Brain microvascular endothelial cell (primary cell): ENCODE results near the gene TLR5.

Experiments
- DNase-seq: peaks from one replicate; pipeline ENCODE4 v3.0.0-alpha.2; 2020
- H3K27ac ChIP-seq: fragments of 250-450 bp; sonication (Bioruptor Pico); 2 replicates; pipeline ENCODE4 v1.5.1; 2020; ENCODE audit warnings: mild to moderate bottlenecking, moderate library complexity
- H3K27me3 ChIP-seq: fragments of 250-450 bp; sonication (Bioruptor Pico); replicated peaks from 2 replicates; pipeline ENCODE4 v1.5.1; 2020; ENCODE audit warnings: mild to moderate bottlenecking
- H3K36me3 ChIP-seq: fragments of 250-450 bp; sonication (Bioruptor Pico); replicated peaks from 2 replicates; pipeline ENCODE4 v1.5.1; 2020; ENCODE audit warnings: mild to moderate bottlenecking
- H3K4me3 ChIP-seq: 2 replicates; pipeline ENCODE4 v1.5.1; 2011; ENCODE audit warnings: low read depth, mild to moderate bottlenecking, control low read depth, low read length, moderate library complexity
- in situ Hi-C: cut with HindIII; loops from 2 replicates; pipeline ENCODE4 v1.10.0; 2017; ENCODE audit warnings: low sequenced_read_pairs, low pct_ligation_motif_present
- TF ChIP-seq, protein P1 (sequence below): IDR thresholded peaks from 2 replicates; pipeline ENCODE4 v1.5.1; 2011; ENCODE audit warnings: low read depth, mild to moderate bottlenecking, moderate library complexity, low read length, control low read depth, inconsistent platforms; ENCODE audit errors: missing control alignments

The TLR5 gene

DNA sequence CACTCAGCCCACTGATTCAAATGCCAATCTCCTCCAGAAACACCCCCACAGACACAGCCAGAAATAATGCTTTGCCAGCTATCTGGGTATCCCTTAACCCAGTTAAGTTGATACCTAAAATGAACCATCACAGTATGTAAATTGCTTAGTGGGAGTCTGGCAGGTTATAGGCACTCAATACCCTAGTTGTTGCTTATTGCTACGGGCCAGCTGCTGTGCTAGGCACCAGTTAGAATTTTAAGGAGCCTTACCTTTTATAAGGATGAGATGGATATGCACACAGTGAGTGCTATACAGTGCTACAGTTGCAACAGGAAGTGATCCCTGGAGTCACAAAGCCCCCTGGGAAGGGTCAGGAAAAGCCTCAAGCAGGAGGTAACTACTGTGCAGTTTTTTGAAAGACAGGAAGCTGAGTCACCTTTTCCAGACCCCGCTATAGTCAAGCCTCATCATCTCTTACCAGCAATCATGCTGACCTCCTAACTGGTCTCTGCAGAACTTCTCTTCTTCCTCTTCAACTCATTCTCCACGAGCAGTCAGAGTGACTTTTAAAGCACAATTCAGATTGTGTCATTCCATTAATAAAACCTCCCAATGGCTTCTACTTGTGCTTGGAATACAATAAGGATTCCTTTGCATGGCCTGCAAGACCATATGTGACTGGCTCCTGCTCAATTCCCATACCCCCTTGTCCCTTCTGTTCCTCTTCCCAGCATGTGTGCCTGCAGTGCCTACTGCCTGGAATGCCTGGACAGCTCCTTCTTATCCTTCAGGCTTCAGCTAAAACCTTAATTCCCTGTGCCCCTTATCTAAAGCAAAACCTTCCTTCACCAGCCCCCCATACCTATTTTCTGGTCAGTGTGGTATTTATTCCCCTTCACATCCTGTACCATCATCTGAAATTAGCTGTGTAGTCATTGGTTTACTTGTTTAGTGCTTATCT is 10.4 kb upstream of the TLR5 start:
- Histone ChIP-seq H3K27me3 (no peaks in the 10 kb centered on the region), H3K4me3 (no peak overlapping the region), H3K36me3 (no peaks in the 10 kb centered on the region), H3K27ac (no peak overlapping the region)
- peak; percentile 32 for DNase-seq
- TF ChIP-seq, protein P1, sequence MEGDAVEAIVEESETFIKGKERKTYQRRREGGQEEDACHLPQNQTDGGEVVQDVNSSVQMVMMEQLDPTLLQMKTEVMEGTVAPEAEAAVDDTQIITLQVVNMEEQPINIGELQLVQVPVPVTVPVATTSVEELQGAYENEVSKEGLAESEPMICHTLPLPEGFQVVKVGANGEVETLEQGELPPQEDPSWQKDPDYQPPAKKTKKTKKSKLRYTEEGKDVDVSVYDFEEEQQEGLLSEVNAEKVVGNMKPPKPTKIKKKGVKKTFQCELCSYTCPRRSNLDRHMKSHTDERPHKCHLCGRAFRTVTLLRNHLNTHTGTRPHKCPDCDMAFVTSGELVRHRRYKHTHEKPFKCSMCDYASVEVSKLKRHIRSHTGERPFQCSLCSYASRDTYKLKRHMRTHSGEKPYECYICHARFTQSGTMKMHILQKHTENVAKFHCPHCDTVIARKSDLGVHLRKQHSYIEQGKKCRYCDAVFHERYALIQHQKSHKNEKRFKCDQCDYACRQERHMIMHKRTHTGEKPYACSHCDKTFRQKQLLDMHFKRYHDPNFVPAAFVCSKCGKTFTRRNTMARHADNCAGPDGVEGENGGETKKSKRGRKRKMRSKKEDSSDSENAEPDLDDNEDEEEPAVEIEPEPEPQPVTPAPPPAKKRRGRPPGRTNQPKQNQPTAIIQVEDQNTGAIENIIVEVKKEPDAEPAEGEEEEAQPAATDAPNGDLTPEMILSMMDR, result no peak
- in situ Hi-C loops, result no loop called here

DNA sequence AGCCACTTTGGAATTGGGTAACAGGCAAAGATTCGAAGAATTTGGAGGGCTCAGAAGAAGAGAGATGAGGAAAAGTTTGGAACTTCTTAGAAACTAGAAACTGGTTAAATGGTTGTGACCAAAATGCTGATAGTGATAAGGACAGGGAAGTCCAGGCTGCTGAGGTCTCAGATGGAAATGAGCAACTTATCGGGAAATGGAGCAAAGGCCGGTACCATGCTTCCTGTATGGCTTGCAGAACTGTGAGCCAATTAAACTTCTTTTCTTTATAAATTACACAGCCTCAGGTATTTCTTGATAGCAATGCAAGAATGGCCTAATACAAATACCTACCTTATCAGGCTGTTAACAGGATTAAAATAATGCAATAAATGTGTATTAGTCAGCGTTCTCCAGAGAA is 9.4 kb upstream of the TLR5 start:
- no peaks in the 10 kb centered on the region for H3K36me3 ChIP-seq

DNA sequence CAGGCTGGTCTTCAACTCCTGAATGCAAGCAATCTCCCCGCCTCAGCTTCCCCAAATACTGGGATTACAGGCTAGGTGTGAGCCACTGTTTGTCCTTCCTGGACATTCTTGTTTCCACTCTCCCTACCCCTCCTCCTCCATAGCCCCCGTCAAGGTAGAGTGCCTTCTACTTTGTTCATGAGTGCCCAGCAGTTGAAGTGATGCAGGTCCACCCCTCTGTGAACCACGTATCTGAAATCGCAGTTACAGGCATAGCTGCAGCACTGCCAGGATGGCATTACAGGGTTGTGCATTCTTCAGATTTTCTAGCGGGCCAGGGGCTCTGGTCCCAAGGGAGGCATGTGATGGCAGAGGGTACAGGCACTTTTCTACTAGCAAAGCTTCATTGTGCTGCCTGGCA is 7.4 kb upstream of the TLR5 start:
- no peak overlapping the region for H3K4me3 ChIP-seq
- H3K27me3 ChIP-seq, result peaks cover 2% of the 10 kb centered on the region
- TF ChIP-seq, protein P1, result no peak
- no peaks in the 10 kb centered on the region for H3K36me3 ChIP-seq
- no peak for DNase-seq
- no peak overlapping the region for H3K27ac ChIP-seq
- in situ Hi-C loops, result no loop called here

More for the DNA sequence above, 9.4 kb upstream of the TLR5 start:
- Histone ChIP-seq H3K27ac (no peak overlapping the region), H3K4me3 (no peak overlapping the region), H3K27me3 (no peaks in the 10 kb centered on the region)
- in situ Hi-C loops, result no loop called here
- no peak for DNase-seq
- TF ChIP-seq, protein P1, result no peak

DNA sequence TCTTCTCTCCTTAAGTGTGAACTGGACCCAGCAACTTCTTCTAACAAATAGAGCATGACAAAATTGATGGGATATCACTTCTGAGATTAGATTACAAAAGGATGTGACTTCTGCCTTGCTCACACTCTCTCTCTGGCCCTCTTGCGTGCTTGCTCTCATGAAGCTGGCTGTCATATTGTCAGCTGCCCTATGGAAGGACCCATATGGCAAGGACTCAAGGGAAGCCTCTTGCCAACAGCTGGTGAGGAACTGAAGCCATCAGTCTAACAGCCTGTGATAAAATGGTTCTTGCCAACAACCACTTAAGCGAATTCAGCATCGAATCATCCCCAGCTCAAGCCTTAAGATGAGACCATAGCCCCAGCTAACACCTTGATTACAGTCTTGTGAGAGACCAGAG is 4.8 kb upstream of the TLR5 start:
- H3K27me3 ChIP-seq, result peaks cover 2% of the 10 kb centered on the region
- no peaks in the 10 kb centered on the region for H3K36me3 ChIP-seq
- H3K4me3 ChIP-seq, result no peak overlapping the region
- H3K27ac ChIP-seq, result no peak overlapping the region
- in situ Hi-C loops, result no loop called here
- no peak for DNase-seq
- TF ChIP-seq, protein P1, result no peak

DNA sequence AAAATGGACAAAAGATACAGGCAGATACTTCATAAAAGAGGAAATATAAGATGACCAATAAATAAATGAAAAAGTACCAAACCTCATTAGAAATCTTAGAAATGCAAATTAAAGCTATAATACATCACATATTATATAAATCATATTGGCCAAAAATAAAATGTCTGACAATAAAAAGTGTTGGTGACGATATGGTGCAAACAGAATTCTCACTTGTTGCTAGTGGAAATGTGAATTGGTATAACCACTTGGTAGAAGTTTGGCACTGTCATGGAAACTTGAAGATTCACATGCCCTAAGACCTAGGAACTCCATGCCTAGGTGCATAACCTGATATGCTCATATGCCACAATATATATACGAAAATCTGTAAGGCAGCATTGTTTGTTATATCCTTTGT is 4.4 kb upstream of the TLR5 start:
- in situ Hi-C loops, result no loop called here
- no peaks in the 10 kb centered on the region for H3K36me3 ChIP-seq
- no peak for DNase-seq
- H3K27ac ChIP-seq, result no peak overlapping the region
- H3K4me3 ChIP-seq, result no peak overlapping the region
- TF ChIP-seq, protein P1, result no peak
- H3K27me3 ChIP-seq, result peaks cover 2% of the 10 kb centered on the region
